ENCODE measurements around the gene LRPPRC. TPM values are rescaled to one million over a fixed set of nuclear protein-coding genes. Genes with fewer than 3 reads are reported as not detected.

LRPPRC gene
- total RNA-seq, 2 donors from 2014 or later, result 39.2 to 75.6 TPM

GRCh38 chr2:43852196-43852730 lies 143.5 kb downstream of the LRPPRC start:
- TF ChIP-seq, protein P1, sequence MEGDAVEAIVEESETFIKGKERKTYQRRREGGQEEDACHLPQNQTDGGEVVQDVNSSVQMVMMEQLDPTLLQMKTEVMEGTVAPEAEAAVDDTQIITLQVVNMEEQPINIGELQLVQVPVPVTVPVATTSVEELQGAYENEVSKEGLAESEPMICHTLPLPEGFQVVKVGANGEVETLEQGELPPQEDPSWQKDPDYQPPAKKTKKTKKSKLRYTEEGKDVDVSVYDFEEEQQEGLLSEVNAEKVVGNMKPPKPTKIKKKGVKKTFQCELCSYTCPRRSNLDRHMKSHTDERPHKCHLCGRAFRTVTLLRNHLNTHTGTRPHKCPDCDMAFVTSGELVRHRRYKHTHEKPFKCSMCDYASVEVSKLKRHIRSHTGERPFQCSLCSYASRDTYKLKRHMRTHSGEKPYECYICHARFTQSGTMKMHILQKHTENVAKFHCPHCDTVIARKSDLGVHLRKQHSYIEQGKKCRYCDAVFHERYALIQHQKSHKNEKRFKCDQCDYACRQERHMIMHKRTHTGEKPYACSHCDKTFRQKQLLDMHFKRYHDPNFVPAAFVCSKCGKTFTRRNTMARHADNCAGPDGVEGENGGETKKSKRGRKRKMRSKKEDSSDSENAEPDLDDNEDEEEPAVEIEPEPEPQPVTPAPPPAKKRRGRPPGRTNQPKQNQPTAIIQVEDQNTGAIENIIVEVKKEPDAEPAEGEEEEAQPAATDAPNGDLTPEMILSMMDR (IDR thresholded peaks at IDR 0.05), result no peak
- Histone ChIP-seq H3K36me3 (no peaks in the 10 kb centered on the region), H3K4me1 (no peaks in the 10 kb centered on the region), H3K9me3 (no peaks in the 10 kb centered on the region), H3K4me3 (no peak overlapping the region), H3K27me3 (no peaks in the 10 kb centered on the region), H3K27ac (no peak overlapping the region)
- peak; percentile 42 for DNase-seq (ENCODE audit: low spot score)

- H3K27ac ChIP-seq, result no peak overlapping the region
- H3K9me3 ChIP-seq, result no peaks in the 10 kb centered on the region
- H3K4me1 ChIP-seq, result no peaks in the 10 kb centered on the region
- DNase-seq (ENCODE audit: low spot score), result peak; percentile 28
- no peaks in the 10 kb centered on the region for H3K27me3 ChIP-seq
- no peak overlapping the region for H3K4me3 ChIP-seq
- TF ChIP-seq, protein P1 (IDR thresholded peaks at IDR 0.05), result no peak
- H3K36me3 ChIP-seq, result no peaks in the 10 kb centered on the region
Measured at GRCh38 chr2:43851011-43851980, 144.5 kb downstream of the LRPPRC start.

DNA sequence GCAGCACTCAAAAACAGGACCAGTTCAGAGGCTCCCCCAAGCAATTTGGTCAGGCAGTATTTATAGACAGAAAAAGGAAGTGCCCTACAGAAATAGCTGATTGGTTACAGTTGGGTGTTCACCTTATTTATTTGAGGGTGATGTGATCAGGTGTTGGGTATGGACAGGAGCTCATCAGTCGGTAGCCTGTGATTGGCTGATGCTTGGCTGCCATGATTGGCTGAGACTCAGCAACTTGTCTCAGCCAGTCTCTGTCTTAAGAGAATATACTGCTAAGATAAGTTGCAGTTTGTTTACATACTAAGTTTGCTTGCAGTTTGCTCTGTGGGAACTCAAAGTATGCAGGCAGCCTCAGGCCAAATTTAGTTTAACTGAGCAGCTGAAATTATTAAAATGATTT lies 147.6 kb downstream of the LRPPRC start:
- H3K4me1 ChIP-seq, result no peaks in the 10 kb centered on the region
- TF ChIP-seq, protein P1 (IDR thresholded peaks at IDR 0.05), result no peak
- H3K27me3 ChIP-seq, result no peaks in the 10 kb centered on the region
- H3K4me3 ChIP-seq, result no peak overlapping the region
- DNase-seq (ENCODE audit: low spot score), result no peak
- H3K9me3 ChIP-seq, result no peaks in the 10 kb centered on the region
- H3K27ac ChIP-seq, result no peak overlapping the region
- no peaks in the 10 kb centered on the region for H3K36me3 ChIP-seq

- no peaks in the 10 kb centered on the region for H3K4me1 ChIP-seq
- peak; percentile 32 for DNase-seq (ENCODE audit: low spot score)
- H3K36me3 ChIP-seq, result no peaks in the 10 kb centered on the region
- H3K9me3 ChIP-seq, result no peaks in the 10 kb centered on the region
- TF ChIP-seq, protein P1 (IDR thresholded peaks at IDR 0.05), result no peak
- no peaks in the 10 kb centered on the region for H3K27me3 ChIP-seq
- H3K27ac ChIP-seq, result no peak overlapping the region
- no peak overlapping the region for H3K4me3 ChIP-seq
Measured at GRCh38 chr2:43846140-43846793, 149.5 kb downstream of the LRPPRC start.

- no peaks in the 10 kb centered on the region for H3K4me1 ChIP-seq
- H3K36me3 ChIP-seq, result no peaks in the 10 kb centered on the region
- no peak overlapping the region for H3K4me3 ChIP-seq
- H3K27me3 ChIP-seq, result no peaks in the 10 kb centered on the region
- TF ChIP-seq, protein P1 (IDR thresholded peaks at IDR 0.05), result no peak
- H3K9me3 ChIP-seq, result no peaks in the 10 kb centered on the region
- no peak overlapping the region for H3K27ac ChIP-seq
- DNase-seq (ENCODE audit: low spot score), result no peak
Measured at GRCh38 chr2:43845181-43845580, 150.6 kb downstream of the LRPPRC start.
